Sigmoid colon (tissue), 7 donors: ENCODE data around the gene IKZF4. TPM values are rescaled to one million over a fixed set of nuclear protein-coding genes. Genes with fewer than 3 reads are reported as not detected.

Source experiments
- DNase-seq: peaks from one replicate; pipeline ENCODE4 v3.0.0-alpha.2; 2019
- H3K27ac ChIP-seq, 4 donors: fragments of 200-600 bp; sonication (generic); one replicate each; pipeline ENCODE4 v1.5.1; 2016 to 2019; ENCODE audit warnings: mild to moderate bottlenecking in 1 of 4
- H3K27me3 ChIP-seq, 3 donors: fragments of 200-600 bp; sonication (generic); one replicate each; pipeline ENCODE4 v1.5.1; 2019; ENCODE audit warnings: mild to moderate bottlenecking in 1 of 3
- H3K36me3 ChIP-seq, 4 donors: fragments of 200-600 bp; sonication (generic); one replicate each; pipeline ENCODE4 v1.5.1; 2016 to 2019
- H3K4me1 ChIP-seq, 4 donors: fragments of 200-600 bp; sonication (generic); one replicate each; pipeline ENCODE4 v1.5.1; 2017 to 2019
- H3K4me3 ChIP-seq, 4 donors: fragments of 200-600 bp; sonication (generic); one replicate each; pipeline ENCODE4 v1.5.1; 2017 to 2019; ENCODE audit warnings: mild to moderate bottlenecking in 2 of 4, moderate library complexity in 1 of 4
- H3K9me3 ChIP-seq, 4 donors: fragments of 200-600 bp in 3 of 4; sonication (generic) in 3 of 4; one replicate each; pipeline versions ENCODE4 v1.5.1 to v1.6.1; 2013 to 2019
- EP300 ChIP-seq, 4 donors: sonication (generic); formaldehyde crosslinking; IDR thresholded peaks; one replicate each; pipeline ENCODE4 v1.6.1; 2017; ENCODE audit warnings: antibody characterized with exemption in 4 of 4
- POLR2A ChIP-seq, 2 donors: fragments of 450-650 bp; IDR thresholded peaks; one replicate each; pipeline ENCODE4 v1.6.1; 2016; ENCODE audit warnings: antibody characterized with exemption in 2 of 2, mild to moderate bottlenecking in 2 of 2, moderate library complexity in 2 of 2
- POLR2AphosphoS5 ChIP-seq, 4 donors: sonication (generic); formaldehyde crosslinking; IDR thresholded peaks; one replicate each; pipeline ENCODE4 v1.6.1; 2017; ENCODE audit warnings: antibody characterized with exemption in 4 of 4
- WGBS, 2 donors: extraction: QIAGEN DNeasy Blood & Tissue Kit; methylation state at CpG; one replicate each; pipeline ENCODE4 v1.1.7; 2013; 5-methylcytosine and 5-hydroxymethylcytosine counted together
- intact Hi-C: fragments of 100-400 bp; cut with DNase I; formaldehyde crosslinking; loops from one replicate; pipeline ENCODE4 v1.15.1; 2023
- polyA plus RNA-seq, 3 donors: library from polyadenylated mRNA; stranded (reverse); fragments of 200-250 nt; gene quantifications; one replicate each; pipeline ENCODE4 v1.2.3, GENCODE V29; 2013
- total RNA-seq, 4 donors: library from RNA; depleted of rRNA; stranded (reverse); fragments of >200 nt; gene quantifications; one replicate each; pipeline ENCODE4 v1.1.0, GENCODE V29; 2016
- TF ChIP-seq, protein P1 (sequence below), 4 experiments: fragments of 450-650 bp in 3 of 4; fragments of 200-600 bp in 1 of 4; IDR thresholded peaks; one replicate each; pipeline ENCODE4 v1.5.1; 2016 to 2019; ENCODE audit warnings: antibody characterized with exemption in 4 of 4, mild to moderate bottlenecking in 3 of 4, moderate library complexity in 2 of 4
- donor health status: healthy with polysubstance abuse.
- donor health status: Bipolar disorder and iron deficiency.
- donor health status: healthy.

Gene IKZF4
- total and polyA plus RNA-seq, 7 donors, result 0.92 to 23.8 (median 2.4) TPM

DNA sequence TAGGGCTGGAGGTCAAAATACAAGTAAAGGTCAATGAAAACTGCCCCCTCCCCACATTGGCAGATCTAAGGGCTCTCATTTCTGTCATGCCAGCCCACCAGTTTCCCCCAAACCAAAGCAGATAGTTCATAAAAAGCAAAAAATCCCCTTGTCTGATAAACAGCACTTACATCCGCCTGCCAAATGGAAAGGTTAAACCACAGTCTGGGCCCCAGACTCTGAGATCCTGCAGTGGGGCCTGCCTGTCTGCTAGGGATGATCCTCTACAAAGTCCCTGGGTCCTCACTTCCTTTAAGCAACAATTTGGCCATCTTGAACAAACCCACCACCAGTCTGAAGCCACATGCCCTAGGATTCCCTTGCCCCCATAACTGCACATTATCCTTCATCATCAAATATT lies 11.1 kb downstream of the IKZF4 start:
- WGBS, 2 donors, result 84 to 89% methylated on average over 1 of the region's 1 CpG
- H3K27me3 ChIP-seq, result no peaks in the 10 kb centered on the region
- H3K9me3 ChIP-seq, result no peaks in the 10 kb centered on the region
- H3K36me3 ChIP-seq, result peaks cover 12 to 91% (median 30%) of the 10 kb centered on the region in 4 donors
- no peaks in the 10 kb centered on the region for H3K4me1 ChIP-seq
- no peak overlapping the region for H3K4me3 ChIP-seq
- TF ChIP-seq EP300 (IDR thresholded peaks at IDR 0.05), result no peak
- no peak for TF ChIP-seq POLR2AphosphoS5 (IDR thresholded peaks at IDR 0.05)
- TF ChIP-seq, protein P1, sequence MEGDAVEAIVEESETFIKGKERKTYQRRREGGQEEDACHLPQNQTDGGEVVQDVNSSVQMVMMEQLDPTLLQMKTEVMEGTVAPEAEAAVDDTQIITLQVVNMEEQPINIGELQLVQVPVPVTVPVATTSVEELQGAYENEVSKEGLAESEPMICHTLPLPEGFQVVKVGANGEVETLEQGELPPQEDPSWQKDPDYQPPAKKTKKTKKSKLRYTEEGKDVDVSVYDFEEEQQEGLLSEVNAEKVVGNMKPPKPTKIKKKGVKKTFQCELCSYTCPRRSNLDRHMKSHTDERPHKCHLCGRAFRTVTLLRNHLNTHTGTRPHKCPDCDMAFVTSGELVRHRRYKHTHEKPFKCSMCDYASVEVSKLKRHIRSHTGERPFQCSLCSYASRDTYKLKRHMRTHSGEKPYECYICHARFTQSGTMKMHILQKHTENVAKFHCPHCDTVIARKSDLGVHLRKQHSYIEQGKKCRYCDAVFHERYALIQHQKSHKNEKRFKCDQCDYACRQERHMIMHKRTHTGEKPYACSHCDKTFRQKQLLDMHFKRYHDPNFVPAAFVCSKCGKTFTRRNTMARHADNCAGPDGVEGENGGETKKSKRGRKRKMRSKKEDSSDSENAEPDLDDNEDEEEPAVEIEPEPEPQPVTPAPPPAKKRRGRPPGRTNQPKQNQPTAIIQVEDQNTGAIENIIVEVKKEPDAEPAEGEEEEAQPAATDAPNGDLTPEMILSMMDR (IDR thresholded peaks at IDR 0.05), result no peak
- no peak for TF ChIP-seq POLR2A (IDR thresholded peaks at IDR 0.05)
- H3K27ac ChIP-seq, result no peak overlapping the region
- intact Hi-C loops, result no loop called here
- no peak for DNase-seq

DNA sequence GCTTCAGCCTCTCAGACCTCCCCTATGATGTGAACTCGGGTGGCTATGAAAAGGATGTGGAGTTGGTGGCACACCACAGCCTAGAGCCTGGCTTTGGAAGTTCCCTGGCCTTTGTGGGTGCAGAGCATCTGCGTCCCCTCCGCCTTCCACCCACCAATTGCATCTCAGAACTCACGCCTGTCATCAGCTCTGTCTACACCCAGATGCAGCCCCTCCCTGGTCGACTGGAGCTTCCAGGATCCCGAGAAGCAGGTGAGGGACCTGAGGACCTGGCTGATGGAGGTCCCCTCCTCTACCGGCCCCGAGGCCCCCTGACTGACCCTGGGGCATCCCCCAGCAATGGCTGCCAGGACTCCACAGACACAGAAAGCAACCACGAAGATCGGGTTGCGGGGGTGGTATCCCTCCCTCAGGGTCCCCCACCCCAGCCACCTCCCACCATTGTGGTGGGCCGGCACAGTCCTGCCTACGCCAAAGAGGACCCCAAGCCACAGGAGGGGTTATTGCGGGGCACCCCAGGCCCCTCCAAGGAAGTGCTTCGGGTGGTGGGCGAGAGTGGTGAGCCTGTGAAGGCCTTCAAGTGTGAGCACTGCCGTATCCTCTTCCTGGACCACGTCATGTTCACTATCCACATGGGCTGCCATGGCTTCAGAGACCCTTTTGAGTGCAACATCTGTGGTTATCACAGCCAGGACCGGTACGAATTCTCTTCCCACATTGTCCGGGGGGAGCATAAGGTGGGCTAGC lies 13.9 kb downstream of the IKZF4 start:
- Histone ChIP-seq H3K4me1 (no peaks in the 10 kb centered on the region), H3K9me3 (no peaks in the 10 kb centered on the region), H3K27ac (no peak overlapping the region), H3K27me3 (no peaks in the 10 kb centered on the region), H3K36me3 (peaks cover 6 to 79% (median 24%) of the 10 kb centered on the region in 4 donors), H3K4me3 (no peak overlapping the region)
- intact Hi-C loops, result no loop called here
- 86 to 89% methylated on average over 21 of the region's 21 CpGs for WGBS, 2 donors
- no peak for DNase-seq
- TF ChIP-seq POLR2AphosphoS5 (IDR thresholded peaks at IDR 0.05), result no peak

DNA sequence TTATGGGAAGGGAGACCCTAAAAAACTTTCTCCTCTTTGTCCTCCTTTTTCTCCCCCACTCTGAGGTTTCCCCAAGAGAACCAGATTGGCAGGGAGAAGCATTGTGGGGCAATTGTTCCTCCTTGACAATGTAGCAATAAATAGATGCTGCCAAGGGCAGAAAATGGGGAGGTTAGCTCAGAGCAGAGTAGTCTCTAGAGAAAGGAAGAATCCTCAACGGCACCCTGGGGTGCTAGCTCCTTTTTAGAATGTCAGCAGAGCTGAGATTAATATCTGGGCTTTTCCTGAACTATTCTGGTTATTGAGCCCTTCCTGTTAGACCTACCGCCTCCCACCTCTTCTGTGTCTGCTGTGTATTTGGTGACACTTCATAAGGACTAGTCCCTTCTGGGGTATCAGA lies 16.3 kb downstream of the IKZF4 start:
- Histone ChIP-seq H3K36me3 (peaks cover 6 to 57% (median 24%) of the 10 kb centered on the region in 4 donors), H3K4me3 (no peak overlapping the region), H3K27me3 (no peaks in the 10 kb centered on the region), H3K9me3 (no peaks in the 10 kb centered on the region), H3K27ac (no peak overlapping the region), H3K4me1 (peaks cover 0 to 6% (median 5%) of the 10 kb centered on the region in 4 donors)
- 70 to 79% methylated on average over 2 of the region's 2 CpGs for WGBS, 2 donors
- no peak for DNase-seq
- TF ChIP-seq POLR2AphosphoS5 (IDR thresholded peaks at IDR 0.05) (no peak), POLR2A (IDR thresholded peaks at IDR 0.05) (no peak), EP300 (IDR thresholded peaks at IDR 0.05) (no peak)
- TF ChIP-seq, protein P1 (IDR thresholded peaks at IDR 0.05), result no peak
- intact Hi-C loops, result no loop called here

DNA sequence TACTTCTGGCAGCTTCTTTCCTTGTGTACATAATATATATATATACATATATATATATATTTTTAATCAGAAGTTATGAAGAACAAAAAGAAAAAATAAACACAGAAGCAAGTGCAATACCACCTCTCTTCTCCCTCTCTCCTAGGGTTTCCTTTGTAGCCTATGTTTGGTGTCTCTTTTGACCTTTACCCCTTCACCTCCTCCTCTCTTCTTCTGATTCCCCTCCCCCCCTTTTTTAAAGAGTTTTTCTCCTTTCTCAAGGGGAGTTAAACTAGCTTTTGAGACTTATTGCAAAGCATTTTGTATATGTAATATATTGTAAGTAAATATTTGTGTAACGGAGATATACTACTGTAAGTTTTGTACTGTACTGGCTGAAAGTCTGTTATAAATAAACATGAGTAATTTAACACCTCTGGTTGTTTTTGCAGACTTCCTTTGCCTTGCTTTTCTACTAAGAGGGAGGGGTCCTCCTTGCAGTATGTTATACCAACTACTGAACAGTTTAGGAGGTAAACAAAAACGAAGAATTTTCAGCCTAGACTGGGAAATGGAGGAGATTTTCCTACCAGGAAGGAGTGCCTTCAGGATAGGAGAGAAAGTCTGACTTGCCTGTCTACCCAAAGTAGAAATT lies 17.3 kb downstream of the IKZF4 start:
- 23 to 45% methylated on average over 2 of the region's 2 CpGs for WGBS, 2 donors
- Histone ChIP-seq H3K27me3 (no peaks in the 10 kb centered on the region), H3K27ac (no peak overlapping the region), H3K4me1 (peaks cover 0 to 14% (median 13%) of the 10 kb centered on the region in 4 donors), H3K4me3 (no peak overlapping the region), H3K36me3 (peaks cover 0 to 50% (median 16%) of the 10 kb centered on the region in 4 donors), H3K9me3 (no peaks in the 10 kb centered on the region)
- no peak for TF ChIP-seq POLR2A (IDR thresholded peaks at IDR 0.05)
- TF ChIP-seq POLR2AphosphoS5 (IDR thresholded peaks at IDR 0.05), result no peak
- no peak for TF ChIP-seq EP300 (IDR thresholded peaks at IDR 0.05)
- TF ChIP-seq, protein P1 (IDR thresholded peaks at IDR 0.05), result no peak
- intact Hi-C loops, result no loop called here
- no peak for DNase-seq

DNA sequence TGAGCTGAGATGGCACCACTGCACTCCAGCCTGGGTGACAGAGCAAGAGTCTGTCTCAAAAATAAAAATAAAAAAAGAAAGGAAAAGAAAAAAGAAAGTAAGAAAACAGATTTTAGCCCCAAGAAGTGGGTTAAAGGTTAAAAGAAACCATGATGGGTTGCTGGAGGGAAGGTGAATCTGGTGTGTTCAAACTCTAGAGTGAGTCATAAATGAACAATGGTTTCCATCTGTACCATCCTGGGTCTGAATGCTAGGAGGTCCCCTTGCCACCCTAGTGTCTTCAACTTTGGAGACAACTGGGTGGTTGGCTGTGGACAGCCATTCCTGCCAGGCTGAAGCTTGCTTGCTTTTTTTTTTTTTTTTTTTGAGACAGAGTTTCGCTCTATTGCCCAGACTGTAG lies 19.3 kb downstream of the IKZF4 start:
- Histone ChIP-seq H3K4me3 (no peak overlapping the region), H3K36me3 (peaks cover 16 to 50% (median 18%) of the 10 kb centered on the region in 4 donors), H3K27ac (no peak overlapping the region), H3K27me3 (no peaks in the 10 kb centered on the region), H3K9me3 (no peaks in the 10 kb centered on the region), H3K4me1 (peaks cover 0 to 20% (median 18%) of the 10 kb centered on the region in 4 donors)
- DNase-seq, result no peak
- WGBS, 2 donors, result 92 to 93% methylated on average over 1 of the region's 1 CpG
- intact Hi-C loops, result loop anchor here (2.0 to 10.0 kb wide), 3 partner anchors 113 to 298 kb away; partner anchors contain the start of genes GDF11, PYM1 and SMARCC2
- TF ChIP-seq POLR2A (IDR thresholded peaks at IDR 0.05), result no peak
